NCI-H2227 treated with DMSO at 0.1 percent for 48 hours (cell line): ENCODE data around the gene ANO10.
"Not testable (repeated sequence)": the region's sequence is repeated elsewhere in the genome, so short reads cannot be mapped to it uniquely, and the experiment has no call there.

Source experiments
- DNase-seq: peaks from one replicate; lab custom pipeline; 2025; lab: John Stamatoyannopoulos, UW

ANO10 gene

DNA sequence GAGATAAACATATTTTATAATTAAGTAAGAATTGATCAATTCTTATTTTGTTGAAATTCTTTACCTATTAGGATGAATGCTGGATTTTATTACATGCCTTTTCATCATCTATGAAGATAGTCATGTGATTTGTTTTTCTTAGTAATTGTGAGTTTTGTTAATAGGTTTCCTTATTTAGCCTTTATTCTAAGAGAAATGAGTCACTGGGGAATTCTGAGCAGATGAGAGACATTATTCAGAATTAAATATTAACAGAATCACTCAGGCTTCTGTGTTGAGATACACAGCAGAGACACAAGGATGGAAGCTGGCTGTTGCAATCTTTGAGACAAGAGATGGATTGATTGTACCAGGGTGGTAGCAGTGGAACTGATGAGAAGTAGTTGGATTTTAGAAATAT, 7.4 kb upstream of the ANO10 start:
- DNase-seq = no peak

DNA sequence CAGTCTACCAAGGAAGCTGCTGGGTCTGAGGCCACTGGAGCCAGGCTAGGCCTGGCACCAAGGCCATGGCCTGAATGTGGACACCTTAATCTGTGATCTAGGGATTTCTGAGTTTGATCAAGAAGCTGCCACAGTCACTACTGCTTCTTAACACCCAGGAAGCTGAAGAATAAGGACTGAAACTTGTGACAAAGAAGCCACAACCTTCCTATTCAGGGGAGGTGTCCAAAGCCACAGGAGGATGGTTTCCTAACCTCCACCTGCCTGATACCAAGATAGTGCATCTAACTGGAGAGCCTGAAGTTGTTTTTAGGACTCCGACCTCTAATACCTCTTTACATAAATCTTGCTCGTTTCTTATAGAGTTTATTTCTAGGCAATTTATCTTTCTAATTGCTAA, 5.5 kb upstream of the ANO10 start:
- DNase-seq = no peak

DNA sequence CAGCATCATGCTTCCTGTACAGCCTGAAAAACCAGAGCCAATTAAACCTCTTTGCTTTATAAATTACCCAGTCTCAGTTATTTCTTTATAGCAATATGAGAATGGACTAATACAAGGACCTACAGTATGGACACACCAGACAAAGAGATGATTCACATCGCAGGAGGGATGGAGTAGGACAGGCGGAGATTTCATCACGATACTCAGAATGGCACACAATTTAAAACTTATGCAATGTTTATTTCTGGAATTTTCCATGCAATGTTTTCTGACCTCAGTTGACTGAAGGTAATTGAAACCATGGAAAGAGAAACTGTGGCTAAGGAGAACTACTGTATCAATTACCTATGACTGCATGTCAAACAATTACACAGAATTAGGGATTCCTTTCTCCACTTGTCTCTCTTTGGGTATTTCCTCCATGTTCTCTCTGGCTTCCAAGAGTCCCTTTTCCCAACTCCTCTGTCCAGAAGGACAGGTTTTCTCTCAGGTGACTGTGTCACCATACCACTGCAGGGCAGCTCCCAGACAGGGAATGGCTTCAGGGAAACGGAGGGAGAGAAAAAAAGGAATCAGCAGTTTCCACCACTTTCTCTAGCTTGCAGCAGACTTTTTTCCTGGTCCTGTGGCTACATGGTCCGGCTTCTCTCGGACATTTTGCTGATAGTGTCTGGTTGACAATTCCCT, 3.0 kb upstream of the ANO10 start:
- no peak for DNase-seq

DNA sequence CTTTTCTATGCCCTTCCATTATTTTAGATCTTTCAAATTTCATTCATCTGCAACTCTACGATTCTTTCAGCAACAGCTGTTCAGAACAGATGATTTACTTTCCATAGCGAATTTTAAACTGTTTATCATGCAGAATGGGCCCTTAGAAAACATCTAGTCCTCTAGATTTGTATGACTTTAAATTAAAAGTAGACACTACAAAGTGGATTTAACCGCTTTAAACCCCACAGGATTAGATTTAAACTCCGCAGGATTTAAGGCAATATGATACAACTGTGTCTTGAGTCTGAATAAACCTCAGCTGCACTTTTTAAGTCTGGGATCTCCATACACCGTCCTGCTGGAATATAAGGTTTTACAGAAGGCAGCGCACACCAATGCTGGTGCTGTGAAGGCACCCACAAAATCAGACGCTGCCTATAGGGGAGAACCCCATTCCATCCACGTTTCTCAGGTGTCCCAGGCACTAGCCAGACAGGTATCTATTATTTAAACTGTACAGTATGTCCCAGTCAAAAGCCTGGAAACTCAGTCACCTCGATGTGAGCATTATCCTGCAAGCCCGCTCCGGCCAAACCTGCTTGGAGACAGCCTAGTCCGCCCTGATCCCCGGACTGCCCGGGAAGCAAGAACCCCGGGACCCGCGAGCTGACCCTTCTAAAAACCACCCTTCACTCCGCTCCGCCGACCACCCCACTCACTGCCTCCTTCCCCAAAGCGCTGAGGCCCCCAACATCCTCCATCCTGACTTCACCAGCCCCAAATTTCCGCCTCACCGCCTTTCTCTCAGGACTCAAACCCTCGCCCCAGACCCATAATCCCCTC, 768 bp downstream of the ANO10 start:
- no peak for DNase-seq

DNA sequence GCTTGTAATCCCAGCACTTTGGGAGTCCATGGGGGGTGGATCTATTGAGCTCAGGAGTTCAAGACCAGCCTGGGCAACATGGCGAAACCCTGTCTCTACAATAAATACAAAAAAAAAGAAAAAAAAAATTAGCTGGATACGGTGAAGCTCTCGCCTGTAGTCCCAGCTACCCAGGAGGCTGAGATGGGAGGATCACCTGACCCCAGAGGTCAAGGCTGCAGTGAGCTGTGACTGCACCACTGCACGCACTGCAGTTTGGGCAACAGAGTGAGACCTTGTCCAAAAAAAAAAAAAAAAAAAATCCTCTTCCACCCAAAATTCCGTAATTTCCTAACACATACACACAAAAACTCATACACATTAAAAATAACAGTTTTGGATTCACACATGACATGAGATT, 2.2 kb downstream of the ANO10 start:
- no peak for DNase-seq

DNA sequence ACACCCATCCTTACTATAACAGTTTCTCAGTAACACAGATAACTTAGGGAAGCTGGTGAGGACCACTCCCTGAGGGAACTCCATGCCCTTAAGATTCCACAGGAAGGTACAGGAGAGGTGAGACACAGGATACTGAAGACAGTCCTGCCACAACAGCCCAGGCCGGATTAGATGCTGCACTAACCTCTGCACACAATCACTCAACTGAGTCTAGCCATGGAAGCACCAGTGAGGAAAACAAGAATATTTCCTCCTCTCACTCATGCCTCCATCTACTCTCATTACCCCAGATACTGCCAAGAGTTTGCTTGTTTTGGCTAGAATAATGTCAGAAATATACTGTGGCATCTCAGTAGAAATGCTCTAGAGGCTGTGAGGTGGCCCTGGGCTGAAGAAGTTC, 3.7 kb downstream of the ANO10 start:
- no peak for DNase-seq

DNA sequence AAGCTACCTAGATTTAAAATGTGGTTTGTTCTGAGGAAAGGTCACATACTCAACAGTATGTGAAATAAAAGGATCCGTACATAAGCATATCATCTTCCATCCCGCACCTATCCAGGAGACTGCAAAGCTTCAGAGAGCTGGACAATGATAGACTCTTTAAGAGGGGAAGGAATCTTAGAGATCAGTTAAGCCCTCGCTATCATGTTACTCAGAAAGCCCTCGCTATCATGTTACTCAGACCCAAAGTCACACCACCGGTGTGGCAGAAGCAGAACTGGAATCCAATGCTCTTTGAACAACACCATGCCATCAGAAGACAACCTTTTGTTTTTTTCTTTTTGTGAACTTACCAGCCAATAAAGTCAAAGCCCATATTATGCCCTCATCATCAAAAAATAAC, 5.8 kb downstream of the ANO10 start:
- DNase-seq = no peak

DNA sequence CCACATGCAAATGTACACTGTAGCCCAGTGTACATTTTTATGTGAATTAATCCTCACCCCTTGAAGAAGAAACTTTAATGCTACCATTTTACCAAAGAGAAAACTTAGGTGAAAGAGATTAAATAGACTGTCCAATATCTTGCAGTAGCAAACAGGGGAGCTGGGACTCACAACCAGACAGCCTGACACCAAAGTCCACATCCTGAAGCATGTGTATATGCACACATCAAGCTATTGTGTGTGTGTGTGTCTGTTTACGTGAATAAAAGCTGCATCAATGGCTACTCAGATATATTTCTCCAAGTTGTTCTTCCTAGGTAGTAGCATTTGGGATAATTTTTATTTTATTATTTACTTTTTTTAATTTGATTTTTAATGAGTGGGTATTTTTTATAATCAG, 6.7 kb downstream of the ANO10 start:
- no peak for DNase-seq

DNA sequence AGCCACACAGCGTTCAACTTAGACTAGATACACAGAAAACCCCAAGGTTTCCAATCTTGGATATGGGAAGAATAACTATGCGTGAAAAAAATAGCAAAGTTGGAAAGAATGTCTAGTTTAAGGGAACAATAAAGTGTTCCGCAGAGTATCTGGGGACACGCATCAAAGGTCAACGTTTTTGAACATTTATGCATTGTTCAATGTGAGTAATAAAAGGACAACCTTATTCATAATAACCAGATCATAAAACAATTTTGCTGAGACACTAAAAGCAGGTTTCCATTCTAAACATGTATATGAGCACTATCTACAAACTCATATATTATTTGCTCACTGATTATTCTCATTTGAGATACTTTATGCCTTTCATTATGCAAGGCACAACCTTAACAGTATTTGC, 7.8 kb downstream of the ANO10 start:
- DNase-seq = no peak

DNA sequence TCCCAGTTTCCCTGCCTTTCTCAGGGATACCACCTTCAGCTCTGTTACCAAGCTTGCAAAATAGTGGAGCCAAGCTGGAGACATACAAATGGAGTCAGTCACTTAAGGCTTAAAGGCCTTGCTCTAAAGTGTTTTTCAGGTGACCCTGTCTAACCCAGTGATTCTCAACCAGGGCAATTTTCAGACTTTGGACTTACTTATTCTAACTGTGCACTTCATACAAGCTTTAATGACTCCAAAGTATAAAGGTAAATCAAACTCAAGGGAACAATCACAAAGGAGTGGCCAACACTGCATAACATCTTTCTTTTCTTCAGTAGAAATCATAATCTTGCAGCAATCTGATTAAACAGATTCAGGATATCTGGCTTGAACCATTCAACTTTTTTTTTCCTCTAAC, 9.4 kb downstream of the ANO10 start:
- no peak for DNase-seq

DNA sequence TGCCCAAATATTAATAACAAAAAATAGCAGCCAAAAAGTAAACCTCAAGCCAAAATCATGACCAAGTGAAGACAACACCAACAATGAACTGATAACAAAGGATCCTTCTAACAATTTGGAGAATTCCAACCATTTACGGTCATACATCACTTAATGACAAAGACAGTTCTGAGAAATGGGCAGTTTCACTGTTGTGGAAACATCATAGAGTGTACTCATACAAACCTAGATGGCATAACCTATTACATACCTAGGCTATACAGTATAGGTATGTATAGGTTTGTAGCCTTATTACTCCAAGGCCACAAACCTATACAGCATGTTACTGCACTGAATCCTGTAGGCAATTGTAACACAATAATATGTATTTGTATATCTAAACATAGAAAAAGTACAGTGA, 12.4 kb downstream of the ANO10 start:
- no peak for DNase-seq

DNA sequence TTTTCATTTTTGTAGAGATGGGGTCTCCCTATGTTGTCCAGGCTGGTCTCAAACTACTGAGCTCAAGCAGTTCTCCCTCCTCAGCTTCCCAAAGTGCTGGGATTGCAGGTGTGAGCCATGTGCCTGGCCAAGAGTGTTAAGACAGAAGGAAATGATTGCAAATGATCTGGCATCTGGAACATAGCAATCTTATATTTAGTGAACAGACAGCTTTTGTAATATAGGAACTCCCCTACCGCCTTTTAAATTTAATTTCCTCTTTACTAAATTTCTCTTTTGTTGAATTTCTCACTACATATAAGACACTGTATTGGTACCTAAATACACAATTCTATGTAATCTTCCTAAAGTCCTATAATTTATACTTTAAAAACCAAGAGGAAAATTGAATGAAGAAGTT, 13.1 kb downstream of the ANO10 start:
- no peak for DNase-seq

DNA sequence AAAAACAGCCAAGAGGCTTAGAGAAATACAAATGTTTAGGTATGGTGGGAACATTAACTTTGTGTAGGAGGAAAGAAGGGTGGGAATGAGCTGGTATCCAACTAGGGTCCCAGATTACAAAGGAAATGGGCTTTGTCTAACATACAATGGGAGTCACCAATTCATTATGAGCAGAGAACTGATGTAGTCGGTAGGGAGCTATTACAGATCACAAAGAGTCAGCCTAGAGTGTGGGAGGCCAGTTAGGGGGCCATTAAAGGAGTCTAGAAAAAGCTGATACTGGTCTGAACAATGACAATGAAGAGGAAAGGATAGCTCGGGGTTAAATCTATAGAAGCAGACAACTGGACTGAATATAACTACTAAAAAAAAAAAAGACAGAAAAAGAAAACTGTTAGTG, 15.5 kb downstream of the ANO10 start:
- peak; percentile 12 for DNase-seq

DNA sequence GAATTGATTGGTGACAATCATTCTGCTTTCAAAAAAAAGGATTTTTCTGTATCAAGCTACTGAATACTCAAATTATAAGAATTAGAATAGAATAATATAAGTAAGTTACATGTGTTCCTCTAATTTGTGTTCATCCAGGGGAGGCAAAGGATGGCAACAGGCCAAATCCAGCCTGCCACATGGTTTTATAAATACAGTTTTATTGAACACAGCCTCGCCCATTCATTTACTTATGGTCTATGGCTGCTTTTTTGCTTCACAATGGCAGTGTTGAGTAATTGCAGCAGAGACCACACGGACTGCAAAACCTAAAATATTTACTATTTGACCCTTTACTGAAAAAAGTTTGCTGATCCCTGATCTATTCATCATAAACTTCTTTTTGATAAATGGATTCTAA, 21.9 kb downstream of the ANO10 start:
- not testable (repeated sequence) for DNase-seq

DNA sequence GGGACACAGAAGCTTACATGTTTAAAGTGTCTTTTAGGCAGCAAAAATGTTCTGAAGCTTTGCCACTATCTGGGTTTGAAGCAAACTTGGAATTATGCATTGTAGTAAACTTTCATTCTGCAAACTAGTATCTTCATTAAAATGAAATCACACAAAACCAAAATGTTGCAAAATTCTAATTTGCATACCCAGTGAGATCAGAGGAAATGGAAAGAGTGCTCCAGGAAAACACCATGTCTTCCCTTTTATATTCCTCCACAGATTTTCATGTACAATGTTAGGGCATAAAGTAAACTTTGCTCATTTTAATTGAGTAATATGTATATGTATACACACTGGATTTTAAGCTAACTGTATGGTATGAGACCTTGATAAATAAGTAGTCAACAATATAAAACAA, 23.9 kb downstream of the ANO10 start:
- DNase-seq = no peak

DNA sequence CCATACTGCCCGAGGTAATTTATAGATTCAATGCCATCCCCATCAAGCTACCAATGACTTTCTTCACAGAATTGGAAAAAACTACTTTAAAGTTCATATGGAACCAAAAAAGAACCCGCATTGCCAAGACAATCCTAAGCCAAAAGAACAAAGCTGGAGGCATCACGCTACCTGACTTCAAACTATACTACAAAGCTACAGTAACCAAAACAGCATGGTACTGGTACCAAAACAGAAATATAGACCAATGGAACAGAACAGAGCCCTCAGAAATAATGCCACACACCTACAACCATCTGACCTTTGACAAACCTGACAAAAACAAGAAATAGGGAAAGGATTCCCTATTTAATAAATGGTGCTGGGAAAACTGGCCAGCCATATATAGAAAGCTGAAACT, 25.6 kb downstream of the ANO10 start:
- not testable (repeated sequence) for DNase-seq

DNA sequence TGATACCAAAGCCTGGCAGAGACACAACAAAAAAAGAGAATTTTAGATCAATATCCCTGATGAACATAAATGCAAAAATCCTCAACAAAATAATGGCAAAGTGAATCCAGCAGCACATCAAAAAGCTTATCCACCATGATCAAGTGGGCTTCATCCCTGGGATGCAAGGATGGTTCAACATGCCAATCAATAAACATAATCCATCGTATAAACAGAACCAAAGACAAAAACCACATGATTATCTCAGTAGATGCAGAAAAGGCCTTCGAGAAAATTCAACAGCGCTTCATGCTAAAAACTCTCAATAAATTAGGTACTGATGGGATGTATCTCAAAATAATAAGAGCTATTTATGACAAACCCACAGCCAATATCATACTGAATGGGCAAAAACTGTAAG, 26.5 kb downstream of the ANO10 start:
- DNase-seq = not testable (repeated sequence)

DNA sequence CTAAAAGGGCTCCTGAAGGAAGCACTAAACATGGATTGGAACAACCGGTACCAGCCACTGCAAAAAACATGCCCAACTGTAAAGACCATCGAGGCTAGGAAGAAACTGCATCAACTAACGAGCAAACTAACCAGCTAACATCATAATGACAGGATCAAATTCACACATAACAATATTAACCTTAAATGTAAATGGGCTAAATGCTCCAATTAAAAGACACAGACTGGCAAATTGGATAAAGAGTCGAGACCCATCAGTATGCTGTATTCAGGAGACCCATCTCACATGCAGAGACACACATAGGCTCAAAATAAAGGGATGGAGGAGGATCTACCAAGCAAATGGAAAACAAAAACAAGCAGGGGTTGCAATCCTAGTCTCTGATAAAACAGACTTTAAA, 28.2 kb downstream of the ANO10 start:
- DNase-seq = not testable (repeated sequence)

DNA sequence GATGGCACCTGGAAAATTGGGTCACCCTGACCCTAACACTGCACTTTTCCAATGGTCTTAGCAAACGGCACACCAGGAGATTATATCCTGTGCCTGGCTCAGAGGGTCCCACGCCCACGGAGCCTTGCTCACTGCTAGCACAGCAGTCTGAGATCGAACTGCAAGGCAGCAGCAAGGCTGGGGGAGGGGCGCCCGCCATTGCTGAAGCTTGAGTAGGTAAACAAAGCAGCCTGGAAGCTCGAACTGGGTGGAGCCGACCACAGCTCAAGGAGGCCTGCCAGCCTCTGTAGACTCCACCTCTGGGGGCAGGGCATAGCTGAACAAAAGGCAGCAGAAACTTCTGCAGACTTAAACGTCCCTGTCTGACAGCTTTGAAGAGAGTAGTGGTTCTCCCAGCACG, 29.9 kb downstream of the ANO10 start:
- DNase-seq = not testable (repeated sequence)

DNA sequence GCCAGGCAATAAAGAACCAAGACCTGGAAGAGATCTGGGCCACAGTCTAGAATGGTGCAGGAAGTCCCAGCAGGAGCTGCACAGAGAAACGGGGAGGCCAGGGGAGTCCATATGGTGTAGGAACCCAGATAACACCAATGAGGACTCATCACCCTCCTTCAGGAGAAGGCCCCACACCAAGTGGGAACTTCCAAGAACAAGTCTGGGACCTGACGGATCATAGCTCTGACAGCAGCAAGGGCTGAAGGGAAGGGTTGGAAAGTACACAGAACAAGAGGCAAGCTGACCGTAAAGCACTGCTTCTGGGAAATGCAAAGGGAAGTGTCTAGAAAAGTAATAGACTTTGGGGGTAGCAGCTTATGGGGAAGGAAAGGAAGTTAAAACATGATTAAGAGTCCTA, 34.5 kb downstream of the ANO10 start:
- DNase-seq = no peak

DNA sequence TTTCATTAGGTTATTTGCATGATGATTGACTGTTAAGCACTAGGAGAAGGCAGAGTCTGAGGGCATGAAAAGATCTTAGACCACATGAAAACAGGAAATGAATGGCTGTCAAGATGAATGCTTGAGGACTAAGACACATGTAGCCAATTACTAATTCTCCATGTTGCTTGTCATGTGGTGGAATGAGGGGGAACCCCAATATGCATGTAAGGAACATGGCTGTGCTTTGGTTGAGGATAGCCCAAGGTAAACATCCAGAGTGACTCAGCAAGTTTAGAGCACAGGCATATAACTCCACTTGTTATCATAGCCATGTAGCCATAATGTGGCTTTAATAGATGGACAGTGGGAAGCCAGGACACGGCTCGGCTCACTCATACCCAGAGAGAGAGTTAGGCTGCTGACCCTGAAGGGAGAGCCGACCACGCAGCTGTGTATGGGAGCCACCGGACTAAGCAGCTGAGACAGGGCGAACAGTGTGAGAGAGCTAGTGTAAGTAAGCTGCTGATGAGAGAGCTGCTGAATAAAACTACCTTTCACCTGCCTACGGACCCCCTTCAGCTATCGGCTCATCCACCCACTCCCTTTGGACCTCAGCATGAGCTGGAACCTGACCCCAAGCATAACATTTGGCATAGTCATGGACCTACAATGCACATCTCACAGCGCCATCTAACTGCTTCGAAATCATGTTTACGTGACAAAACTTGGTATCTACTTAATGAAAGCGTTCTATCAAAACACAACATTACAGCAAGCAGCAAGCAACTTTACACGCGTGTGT, 37.6 kb downstream of the ANO10 start:
- DNase-seq = no peak

DNA sequence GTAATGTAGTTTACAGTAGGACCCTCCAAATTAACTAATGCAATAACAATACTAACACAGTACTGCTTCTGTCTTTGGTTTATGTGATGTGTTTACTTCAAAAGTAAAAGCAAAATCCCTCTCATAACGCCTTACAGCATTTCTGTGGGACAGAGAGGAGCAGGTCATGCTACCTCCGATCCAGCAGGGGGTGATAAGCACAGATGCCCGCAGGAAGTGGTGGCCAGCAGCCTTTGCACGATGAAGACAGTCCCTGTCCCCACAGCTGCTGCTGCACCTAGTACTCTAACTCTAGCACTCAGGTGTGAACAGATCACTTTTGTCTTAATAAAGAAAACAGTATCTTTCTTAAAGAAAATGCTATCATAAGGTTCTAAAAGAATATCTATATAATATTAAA, 38.3 kb downstream of the ANO10 start:
- DNase-seq = no peak

DNA sequence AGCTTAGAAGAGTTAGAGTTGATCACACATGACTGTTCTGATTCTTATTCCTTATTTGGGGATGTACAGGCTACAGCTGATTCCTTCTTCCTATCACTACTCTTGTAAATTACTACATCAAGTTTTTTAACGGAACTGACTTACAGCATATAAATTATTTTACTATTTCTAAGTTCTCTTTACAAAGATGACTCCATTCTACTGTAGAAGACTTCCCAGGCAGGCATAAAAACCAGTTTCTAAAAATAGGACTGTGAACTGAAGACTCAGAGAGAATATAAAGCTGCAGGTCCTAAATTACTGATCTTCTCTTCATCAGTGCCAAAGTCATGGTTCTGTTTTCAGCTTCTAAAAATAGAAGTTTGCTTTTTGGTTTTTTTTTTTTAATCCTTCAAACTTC, 38.9 kb downstream of the ANO10 start:
- DNase-seq = no peak
